ENCODE data around the gene OSGEPL1.
"Not testable (repeated sequence)": the region's sequence is repeated elsewhere in the genome, so short reads cannot be mapped to it uniquely, and the experiment has no call there.

OSGEPL1 gene, protein sequence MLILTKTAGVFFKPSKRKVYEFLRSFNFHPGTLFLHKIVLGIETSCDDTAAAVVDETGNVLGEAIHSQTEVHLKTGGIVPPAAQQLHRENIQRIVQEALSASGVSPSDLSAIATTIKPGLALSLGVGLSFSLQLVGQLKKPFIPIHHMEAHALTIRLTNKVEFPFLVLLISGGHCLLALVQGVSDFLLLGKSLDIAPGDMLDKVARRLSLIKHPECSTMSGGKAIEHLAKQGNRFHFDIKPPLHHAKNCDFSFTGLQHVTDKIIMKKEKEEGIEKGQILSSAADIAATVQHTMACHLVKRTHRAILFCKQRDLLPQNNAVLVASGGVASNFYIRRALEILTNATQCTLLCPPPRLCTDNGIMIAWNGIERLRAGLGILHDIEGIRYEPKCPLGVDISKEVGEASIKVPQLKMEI

DNA sequence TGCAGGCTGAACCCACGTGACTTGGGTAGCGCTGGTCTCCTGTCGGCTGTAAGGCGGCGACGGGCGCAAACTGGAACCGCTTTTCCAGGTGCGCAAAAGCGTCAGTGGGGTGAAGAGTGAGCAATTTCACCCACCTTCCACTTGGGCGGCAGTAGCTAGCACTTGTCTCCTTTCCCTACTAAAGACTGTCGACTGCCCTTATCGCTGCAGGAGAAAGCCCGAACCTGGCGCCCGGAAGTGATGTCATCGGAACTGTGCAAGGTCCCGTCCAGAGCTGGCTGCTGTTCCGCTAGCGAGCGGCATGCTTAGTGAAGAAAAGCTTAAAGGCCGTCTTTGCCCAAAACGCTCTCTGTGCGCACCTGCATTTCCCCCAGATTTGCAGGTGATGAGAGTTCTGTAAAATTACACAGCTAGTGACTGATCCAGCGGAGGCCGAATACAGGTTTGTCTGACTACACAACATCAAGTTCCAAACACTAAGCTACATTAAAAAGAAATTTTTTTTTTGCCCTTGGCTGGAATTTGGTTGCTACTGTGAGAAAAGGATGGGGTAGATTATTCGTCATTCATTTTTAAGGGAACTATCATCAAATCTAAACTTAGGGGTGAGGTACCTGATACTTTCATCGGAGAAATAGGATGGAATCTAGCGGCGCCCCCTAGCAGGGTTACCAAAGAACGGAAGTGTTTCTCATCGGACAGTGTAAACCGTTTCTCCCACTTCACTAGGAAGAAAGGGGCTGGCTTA, at the start of gene OSGEPL1:
Gene OSGEPL1, minus strand, starts transcription at position 242 of the 748 bp plus-strand sequence. CDS start 1,152 bp downstream, outside the sequence.
- FAIRE-seq, result peak; percentile 19

DNA sequence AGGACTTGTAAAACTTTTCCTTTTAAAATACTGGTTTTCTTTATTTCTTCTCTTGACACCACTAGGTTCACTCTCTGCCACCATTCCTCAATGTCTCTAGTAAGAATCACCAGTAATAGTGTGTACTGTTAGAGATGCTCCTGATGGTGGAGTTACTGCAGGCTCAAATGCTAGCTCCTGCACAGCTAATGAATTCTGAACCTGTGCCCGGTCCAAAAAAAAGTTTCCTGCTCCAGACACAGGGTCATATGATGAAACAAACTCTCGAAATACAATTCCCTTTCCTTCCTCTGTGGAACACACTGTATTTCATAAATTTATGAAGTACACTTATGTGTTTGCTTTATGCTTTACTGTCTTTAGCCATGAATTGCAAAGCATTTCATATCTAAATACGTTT, 40.8 kb upstream of the OSGEPL1 start:
- FAIRE-seq, result no peak

DNA sequence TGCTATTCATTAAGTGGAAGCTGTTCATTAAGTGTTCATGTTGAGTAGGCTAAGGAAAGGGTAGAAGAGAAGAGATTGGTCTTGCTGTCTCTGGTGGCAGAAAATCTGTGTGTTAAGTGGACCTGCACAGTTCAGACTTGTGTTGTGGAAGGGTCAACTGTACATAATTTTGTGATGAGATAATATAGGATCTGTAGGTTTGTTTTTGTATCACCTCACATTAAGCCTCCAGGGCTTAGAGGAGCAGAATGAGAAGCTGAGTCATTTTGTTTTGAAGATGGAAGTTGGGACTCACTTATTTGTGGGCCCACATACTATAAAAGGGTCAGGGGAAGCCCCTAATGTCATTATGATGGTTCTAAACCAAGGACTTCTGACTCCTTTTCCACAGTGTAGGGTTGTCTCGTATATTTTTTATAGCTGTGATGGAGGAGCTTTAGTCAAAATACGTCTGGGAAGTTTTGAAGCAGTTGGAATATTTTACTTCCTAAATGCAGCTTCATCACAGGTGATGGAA, 39.9 kb upstream of the OSGEPL1 start:
- FAIRE-seq, result no peak

DNA sequence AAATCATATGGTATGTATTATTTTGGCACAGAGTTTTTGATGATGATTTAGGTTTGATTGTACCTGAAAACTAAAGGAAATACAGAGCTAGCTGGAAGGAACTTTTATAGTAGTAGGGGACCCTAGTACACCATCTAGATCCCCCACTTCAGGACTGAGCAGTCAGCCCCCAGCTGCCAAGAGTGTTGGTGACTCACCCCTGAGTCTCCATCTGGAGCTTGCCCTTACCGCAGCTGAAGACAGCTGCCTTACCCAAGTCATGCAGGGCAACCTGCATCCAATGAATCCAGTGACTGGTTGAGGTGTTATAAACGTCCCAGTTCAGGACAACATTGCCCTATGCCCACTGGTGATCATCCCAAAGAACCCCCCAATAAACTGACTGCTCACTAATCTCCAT, 36.9 kb upstream of the OSGEPL1 start:
- FAIRE-seq, result no peak

GRCh38 chr2:189799030-189799331, 36.4 kb upstream of the OSGEPL1 start:
- no peak for FAIRE-seq

- FAIRE-seq, result peak; percentile 94
Measured at GRCh38 chr2:189798312-189799029, 35.9 kb upstream of the OSGEPL1 start.

DNA sequence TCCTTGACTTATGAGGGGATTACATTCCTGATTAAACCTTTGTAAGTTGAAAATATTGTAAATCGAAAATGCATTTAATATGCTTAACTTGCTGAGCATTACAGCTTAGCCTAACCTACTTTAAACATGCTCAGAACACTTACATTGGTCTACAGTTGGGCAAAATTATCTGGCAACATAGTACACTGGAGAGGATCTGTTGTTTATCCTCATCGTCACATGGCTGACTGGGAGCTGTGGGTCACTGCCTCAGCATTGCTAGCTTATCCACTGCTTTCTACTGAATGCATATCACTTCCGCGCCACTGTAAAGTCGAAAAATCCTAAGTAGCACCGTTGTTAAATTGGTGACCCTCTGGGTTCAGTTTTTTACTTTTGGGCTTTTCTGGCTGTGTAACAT, 35.3 kb upstream of the OSGEPL1 start:
- FAIRE-seq, result no peak

DNA sequence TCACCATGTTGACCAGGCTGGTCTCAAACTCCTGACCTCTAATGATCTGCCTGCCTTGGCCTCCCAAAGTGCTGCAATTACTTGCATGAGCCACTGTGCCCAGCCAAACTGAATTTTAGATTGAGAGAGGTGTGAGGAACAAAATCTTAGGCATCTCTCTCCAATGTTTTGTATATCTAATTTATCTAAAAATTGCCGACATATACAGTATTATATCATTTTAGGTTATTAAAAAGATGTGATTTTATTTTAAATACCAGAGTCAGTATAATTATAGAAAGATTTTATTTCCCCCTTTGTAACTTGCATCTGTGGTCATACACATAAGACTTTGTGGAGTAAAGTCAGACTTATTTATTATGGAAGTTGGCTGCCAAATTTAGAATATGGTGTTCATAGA, 31.7 kb upstream of the OSGEPL1 start:
- no peak for FAIRE-seq

DNA sequence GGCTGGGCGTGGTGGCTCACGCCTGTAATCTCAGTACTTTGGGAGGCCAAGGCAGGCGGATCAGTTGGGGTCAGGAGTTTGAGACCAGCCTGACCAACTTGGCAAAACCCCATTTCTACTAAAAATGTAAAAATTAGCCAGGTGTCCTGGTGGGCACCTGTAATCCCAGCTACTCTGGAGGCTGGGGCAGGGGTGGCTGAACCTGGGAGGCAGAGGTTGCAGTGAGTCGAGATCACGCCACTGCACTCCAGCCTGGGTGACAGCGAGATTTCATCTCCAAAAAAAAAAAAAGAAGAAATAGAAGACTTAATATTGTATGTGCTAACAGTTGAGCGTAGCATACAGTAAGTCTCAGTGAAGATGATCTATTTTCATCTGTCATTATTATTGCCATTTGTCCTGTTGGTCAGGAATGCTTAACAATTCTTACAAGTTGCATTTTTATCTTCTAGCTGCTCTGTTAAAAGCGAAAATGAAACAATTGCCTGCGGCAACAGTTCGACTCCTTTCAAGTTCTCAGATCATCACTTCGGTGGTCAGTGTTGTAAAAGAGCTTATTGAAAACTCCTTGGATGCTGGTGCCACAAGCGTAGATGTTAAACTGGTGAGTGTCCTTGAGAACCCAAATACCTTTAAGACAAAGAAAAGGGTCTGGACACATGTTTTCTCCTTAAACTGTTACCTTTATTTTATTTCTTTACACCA, 28.9 kb upstream of the OSGEPL1 start:
- FAIRE-seq, result no peak

- no peak for FAIRE-seq
Measured at GRCh38 chr2:189783927-189784867, 21.6 kb upstream of the OSGEPL1 start, which contains the start of the genes ORMDL1 and PMS1. TSS of gene ORMDL1 (minus strand) at chr2:189784339. CDS start at chr2:189782595, 1,744 bp downstream. TSS of gene PMS1 (plus strand) at chr2:189784450. CDS start at chr2:189791810, 7,360 bp downstream.

- no peak for FAIRE-seq
Measured at GRCh38 chr2:189783451-189783926, 20.9 kb upstream of the OSGEPL1 start.

- FAIRE-seq, result no peak
Measured at GRCh38 chr2:189782221-189782671, 19.7 kb upstream of the OSGEPL1 start.

- FAIRE-seq, result no peak
Measured at GRCh38 chr2:189772212-189772611, 9.6 kb upstream of the OSGEPL1 start.

GRCh38 chr2:189770590-189771322, 8.2 kb upstream of the OSGEPL1 start:
- no peak for FAIRE-seq

DNA sequence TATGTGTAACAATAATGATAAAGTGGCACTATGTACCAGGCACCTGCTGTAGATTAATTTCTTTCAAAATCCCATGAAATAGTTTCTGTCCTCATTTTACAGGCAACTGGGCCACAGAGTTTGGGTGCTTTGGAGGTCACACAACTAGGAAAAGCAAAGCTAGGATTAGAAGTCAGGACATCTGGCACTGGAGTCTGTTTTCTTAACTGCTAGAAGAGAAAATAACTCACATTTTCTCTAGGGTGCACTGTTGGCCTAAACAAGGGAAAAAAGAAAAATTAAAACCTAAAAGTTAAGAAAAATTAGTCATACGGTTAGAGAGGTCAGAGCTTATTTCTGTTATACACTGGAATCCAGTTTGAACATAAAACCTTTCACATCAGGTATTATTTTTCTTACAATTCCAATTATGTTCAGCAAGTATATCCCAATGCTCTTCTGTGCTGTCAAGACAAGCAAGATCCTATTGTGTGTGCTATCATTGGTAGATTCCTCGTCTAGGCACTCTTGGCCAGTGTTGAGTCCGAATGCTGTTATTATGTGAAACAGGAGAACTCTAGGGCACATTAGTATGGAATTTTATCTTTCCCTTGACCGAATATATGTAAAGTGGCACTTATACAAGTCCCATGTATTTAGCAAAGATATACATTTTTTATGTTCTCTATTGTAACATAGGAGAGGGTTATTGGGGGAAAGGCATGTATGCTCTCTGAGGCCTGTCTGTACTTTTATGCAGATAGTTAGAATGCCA, 1.5 kb upstream of the OSGEPL1 start:
- no peak for FAIRE-seq

DNA sequence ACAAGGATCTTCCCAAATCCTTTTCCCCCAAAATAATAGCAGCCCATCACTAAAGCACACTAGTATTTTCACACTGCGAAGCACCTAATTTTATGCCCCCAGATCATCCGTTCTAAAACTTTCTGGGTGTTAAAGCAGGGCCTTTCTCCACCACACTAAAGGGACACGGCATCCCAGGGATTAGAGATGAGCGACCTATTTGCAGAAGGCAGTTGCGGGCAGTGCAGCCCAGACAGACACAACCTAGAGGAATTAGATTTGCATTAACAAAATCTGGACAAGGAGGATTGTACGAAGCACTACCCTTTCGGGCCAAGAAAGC, 402 bp downstream of the OSGEPL1 start:
- FAIRE-seq, result no peak

DNA sequence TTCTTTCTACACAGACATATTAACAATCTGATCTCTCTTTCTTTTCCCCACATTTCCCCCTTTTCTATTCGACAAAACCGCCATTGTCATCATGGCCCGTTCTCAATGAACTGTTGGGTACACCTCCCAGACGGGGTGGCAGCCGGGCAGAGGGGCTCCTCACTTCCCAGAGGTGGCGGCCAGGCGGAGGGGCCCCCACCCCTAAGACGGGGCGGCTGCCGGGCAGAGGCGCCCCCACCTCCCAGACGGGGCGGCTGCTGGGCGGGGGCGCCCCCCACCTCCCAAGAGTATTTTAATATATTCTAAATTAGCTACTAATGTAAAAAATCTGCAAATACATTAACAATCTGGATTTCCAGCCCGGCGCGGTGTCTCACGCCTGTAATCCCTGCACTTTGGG, 2.4 kb downstream of the OSGEPL1 start:
- not testable (repeated sequence) for FAIRE-seq

DNA sequence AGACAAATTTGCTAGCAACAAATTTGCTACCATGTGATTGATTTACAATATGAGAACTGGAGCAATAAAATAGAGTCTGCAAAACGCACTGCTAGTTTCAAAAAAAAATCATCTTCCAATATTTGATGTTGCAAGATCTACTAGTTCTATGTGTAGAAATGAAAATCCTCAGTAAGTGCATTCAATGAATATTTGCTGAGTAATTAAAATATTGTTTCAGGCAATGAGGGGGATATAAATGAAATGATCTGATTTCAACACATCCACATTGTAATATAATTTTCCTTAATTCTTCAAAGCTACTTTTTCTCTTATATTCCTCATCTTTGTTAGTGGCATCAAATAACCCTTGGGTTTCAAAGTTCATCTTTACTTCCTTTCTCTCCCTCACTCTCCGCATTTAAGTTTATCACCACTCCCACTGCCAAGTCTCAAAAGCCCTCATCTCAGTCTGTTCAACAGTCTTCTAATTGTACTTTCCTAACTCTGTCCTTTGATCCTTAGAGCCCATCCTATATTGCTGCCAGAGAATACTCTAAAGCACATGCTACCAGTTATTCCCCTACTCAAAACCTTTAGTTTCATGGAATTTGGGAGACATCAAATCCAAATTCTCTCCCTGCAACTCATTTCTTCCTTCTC, 6.2 kb downstream of the OSGEPL1 start:
- FAIRE-seq, result no peak

DNA sequence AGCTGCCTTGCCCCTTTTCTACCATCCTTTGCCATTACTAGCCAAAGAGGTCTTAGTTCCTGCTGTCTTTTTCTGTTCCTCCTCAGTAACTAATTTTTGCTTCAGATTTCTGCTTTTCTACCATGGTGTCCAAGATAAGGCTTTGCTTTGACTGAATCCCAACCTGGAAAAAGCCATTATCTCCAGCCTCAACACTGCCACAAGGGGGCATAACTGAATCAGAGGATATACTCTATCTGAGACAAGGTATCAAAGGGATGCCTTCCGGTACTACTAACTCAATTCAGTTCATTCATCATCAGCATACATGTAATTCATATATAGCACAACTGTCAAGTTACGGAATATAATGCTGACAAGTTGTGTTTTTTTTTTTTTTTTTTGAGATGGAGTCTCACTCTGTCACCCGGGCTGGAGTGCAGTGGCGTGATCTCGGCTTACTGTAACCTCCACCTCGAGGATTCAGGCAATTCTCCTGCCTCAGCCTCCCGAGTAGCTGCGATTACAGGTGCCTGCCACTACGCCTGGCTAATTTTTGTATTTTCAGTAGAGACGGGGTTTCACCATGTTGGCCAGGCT, 11.4 kb downstream of the OSGEPL1 start:
- peak; percentile 67 for FAIRE-seq

Measured in A204.1 (cell line).